Medulla oblongata (tissue), 1 donor: Measurements from ENCODE around the gene TMF1.
A peak's percentile ranks its signal among the peaks of the same experiment; 100 is the strongest.

Experiments
- DNase-seq: peaks from one replicate; pipeline ENCODE4 v3.0.0-alpha.2; 2015; ENCODE audit errors: extremely low spot score

Gene TMF1

GRCh38 chr3:68984011-68984530, 68.1 kb downstream of the TMF1 start:
- DNase-seq, result no peak

- no peak for DNase-seq
Measured at GRCh38 chr3:68977486-68978167, 74.5 kb downstream of the TMF1 start.

- DNase-seq, result no peak
Measured at GRCh38 chr3:68974711-68975110, 77.4 kb downstream of the TMF1 start.

- no peak for DNase-seq
Measured at GRCh38 chr3:68973639-68974038, 78.5 kb downstream of the TMF1 start.

- DNase-seq, result peak; percentile 81
Measured at GRCh38 chr3:68972358-68972979, 79.7 kb downstream of the TMF1 start.
